Kidney epithelial cell (primary cell): ENCODE data around the gene VPS13D. TPM values are rescaled to one million over a fixed set of nuclear protein-coding genes. Genes with fewer than 3 reads are reported as not detected.
"Not testable (repeated sequence)": the region's sequence is repeated elsewhere in the genome, so short reads cannot be mapped to it uniquely, and the experiment has no call there.

ENCODE experiments used
- DNase-seq: peaks from one replicate; pipeline ENCODE4 v3.0.0-alpha.2; 2010; ENCODE audit warnings: low read depth
- H3K27me3 ChIP-seq: 2 replicates; pipeline ENCODE4 v1.6.0; 2011; ENCODE audit warnings: low read length; ENCODE audit not compliant: control insufficient read depth, insufficient read depth
- H3K36me3 ChIP-seq: 2 replicates; pipeline ENCODE4 v1.5.1; 2011; ENCODE audit warnings: low read length; ENCODE audit not compliant: control insufficient read depth, insufficient read depth
- H3K4me3 ChIP-seq: 2 replicates; pipeline ENCODE4 v1.5.1; 2011; ENCODE audit warnings: low read depth, mild to moderate bottlenecking, control low read depth, low read length
- total RNA-seq: library from RNA; depleted of rRNA; stranded (reverse); fragments of >200 nt; gene quantifications from 2 replicates; pipeline ENCODE4 v1.2.3, GENCODE V29; 2015
- TF ChIP-seq, protein P1 (sequence below): IDR thresholded peaks from 2 replicates; pipeline ENCODE4 v1.5.1; 2011; ENCODE audit warnings: mild to moderate bottlenecking, moderate library complexity, low read length, control low read depth, inconsistent platforms; ENCODE audit not compliant: insufficient read depth, poor library complexity, severe bottlenecking

Gene VPS13D
- total RNA-seq, 1 donor from 2014 or later = 22.2 TPM

DNA sequence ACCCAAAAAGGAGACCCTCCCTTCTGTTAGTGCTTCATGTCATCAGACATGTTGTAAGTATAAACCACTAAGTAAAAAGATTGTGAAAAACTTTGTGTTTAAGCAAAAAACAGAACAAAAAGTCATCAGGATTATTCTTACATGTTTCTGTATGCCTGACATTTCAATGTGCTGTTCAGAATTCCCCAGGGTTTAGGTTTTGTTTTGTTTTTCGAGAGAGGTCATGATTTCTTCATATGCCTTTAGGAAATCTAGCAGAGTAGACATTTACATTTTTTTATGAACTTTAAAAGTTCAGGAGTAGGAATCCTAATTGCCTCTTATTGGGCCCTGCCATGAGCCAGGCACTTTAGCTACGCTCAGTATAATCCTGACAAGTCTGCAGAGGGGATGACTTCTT lies 85.3 kb downstream of the VPS13D start:
- no peak for DNase-seq
- TF ChIP-seq, protein P1, sequence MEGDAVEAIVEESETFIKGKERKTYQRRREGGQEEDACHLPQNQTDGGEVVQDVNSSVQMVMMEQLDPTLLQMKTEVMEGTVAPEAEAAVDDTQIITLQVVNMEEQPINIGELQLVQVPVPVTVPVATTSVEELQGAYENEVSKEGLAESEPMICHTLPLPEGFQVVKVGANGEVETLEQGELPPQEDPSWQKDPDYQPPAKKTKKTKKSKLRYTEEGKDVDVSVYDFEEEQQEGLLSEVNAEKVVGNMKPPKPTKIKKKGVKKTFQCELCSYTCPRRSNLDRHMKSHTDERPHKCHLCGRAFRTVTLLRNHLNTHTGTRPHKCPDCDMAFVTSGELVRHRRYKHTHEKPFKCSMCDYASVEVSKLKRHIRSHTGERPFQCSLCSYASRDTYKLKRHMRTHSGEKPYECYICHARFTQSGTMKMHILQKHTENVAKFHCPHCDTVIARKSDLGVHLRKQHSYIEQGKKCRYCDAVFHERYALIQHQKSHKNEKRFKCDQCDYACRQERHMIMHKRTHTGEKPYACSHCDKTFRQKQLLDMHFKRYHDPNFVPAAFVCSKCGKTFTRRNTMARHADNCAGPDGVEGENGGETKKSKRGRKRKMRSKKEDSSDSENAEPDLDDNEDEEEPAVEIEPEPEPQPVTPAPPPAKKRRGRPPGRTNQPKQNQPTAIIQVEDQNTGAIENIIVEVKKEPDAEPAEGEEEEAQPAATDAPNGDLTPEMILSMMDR = no peak
- Histone ChIP-seq H3K36me3 (no peaks in the 10 kb centered on the region), H3K4me3 (no peak overlapping the region), H3K27me3 (no peaks in the 10 kb centered on the region)

DNA sequence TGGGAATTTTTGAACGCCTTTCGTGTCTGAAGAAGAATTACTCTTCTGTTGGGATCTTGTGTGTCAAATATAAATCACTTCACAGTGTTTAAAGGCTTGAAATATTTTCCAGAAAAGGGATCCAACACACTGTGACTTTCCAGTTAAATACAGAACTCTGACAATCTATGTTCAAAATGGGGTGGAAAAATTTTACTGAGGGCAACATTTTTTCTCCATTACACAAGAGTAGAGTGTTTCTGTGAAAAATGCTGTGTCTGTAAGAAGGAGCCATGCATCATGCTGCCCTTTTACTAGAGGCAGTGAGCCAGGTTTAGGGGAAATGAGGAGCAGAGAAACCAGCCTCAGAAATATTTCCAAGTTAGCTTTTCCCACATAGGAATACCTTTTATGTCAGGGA lies 86.5 kb downstream of the VPS13D start:
- Histone ChIP-seq H3K4me3 (no peak overlapping the region), H3K36me3 (no peaks in the 10 kb centered on the region), H3K27me3 (no peaks in the 10 kb centered on the region)
- TF ChIP-seq, protein P1 = no peak
- DNase-seq = no peak

DNA sequence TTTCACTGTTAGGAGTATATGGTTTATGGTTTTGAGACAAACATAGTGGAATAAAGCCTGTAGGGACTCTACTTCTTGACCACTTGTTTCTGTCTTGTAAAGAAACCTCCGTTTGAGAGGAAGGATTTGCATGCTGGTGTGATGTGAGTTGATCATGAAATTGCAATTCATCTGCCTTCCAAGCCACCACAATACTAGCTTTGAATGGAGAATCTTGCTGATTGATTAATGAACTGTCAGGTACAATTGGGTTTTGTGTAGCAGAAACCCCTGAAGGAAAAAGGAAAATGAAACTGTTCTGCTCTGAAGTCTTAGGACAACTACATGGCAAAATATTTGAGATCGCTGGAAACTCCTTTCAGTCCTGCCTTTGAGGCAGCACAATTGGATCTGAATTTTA lies 90.7 kb downstream of the VPS13D start:
- DNase-seq = no peak
- TF ChIP-seq, protein P1 = no peak
- H3K36me3 ChIP-seq = no peaks in the 10 kb centered on the region
- no peaks in the 10 kb centered on the region for H3K27me3 ChIP-seq
- no peak overlapping the region for H3K4me3 ChIP-seq

DNA sequence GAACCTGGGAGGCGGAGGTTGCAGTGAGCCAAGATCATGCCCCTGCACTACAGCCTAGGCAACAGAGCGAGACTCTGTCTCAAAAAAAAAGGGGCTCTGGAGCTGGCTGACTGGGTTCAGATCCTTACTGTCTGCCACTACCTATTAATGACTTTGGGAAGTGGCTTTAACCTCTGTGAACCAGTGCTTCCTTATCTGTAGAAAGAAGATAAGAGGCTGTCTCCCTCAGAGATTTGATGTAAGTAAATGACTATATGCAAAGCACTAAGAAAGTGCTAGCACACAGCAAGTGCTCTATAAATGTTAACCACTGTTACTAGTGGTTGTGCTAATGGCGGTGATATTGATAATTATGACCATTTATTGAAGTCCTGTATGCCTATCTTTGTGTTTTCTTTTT lies 94.6 kb downstream of the VPS13D start:
- H3K4me3 ChIP-seq = no peak overlapping the region
- DNase-seq = no peak
- TF ChIP-seq, protein P1 = no peak
- H3K36me3 ChIP-seq = no peaks in the 10 kb centered on the region
- no peaks in the 10 kb centered on the region for H3K27me3 ChIP-seq

DNA sequence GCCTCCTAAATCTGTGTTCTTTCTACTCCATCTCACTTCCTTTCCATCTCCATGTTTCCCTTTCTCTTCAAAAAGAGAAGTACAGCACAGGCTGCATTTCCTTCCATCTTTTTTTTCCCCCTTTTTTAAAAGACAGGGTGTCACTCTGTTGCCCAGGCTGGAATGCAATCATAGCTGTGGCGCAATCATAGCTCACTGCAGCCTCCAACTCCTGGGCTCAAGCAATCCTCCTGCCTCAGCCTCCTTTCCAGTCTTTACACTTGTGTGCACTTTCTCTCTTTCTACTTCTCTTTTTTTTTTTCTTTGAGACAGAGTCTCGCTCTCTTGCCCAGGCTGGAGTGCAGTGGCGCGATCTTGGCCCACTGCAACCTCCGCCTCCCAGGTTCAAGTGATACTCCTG lies 95.1 kb downstream of the VPS13D start:
- not testable (repeated sequence) for H3K4me3 ChIP-seq, H3K27me3 ChIP-seq, DNase-seq, H3K36me3 ChIP-seq

DNA sequence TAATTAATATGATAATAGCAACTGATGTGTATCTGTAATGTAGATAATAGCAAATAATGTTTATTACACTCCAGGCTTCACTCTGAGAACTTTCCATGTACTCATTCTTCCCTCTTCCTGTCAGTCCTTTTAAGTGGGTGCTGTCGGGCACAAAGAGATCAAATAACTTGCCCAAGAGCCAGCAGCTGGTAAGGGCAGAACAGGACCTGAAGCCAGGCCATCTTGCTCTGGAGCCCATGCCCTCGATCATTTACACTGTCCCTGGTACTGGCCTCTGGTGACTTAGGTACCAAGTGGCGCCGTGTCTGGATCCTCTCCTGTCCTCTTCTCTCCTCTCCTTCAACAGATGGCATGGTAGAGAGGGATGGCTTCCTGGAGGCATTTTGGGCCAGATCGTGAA lies 97.2 kb downstream of the VPS13D start:
- H3K27me3 ChIP-seq = no peaks in the 10 kb centered on the region
- TF ChIP-seq, protein P1 = no peak
- H3K4me3 ChIP-seq = no peak overlapping the region
- H3K36me3 ChIP-seq = no peaks in the 10 kb centered on the region
- no peak for DNase-seq
